Hepatocyte (in vitro differentiated cells): ENCODE measurements around the gene TTC17. TPM values are rescaled to one million over a fixed set of nuclear protein-coding genes. Genes with fewer than 3 reads are reported as not detected.
A peak's percentile ranks its signal among the peaks of the same experiment; 100 is the strongest.

ENCODE experiments used
- DNase-seq: peaks from one replicate; pipeline ENCODE4 v3.0.0-alpha.2; 2016; ENCODE audit warnings: low spot score
- H2AFZ ChIP-seq: fragments of 200-600 bp; sonication (generic); 2 replicates; pipeline ENCODE4 v1.6.0; 2016; ENCODE audit warnings: antibody characterized with exemption, mild to moderate bottlenecking
- H3K27ac ChIP-seq: fragments of 200-600 bp; sonication (generic); 2 replicates; pipeline ENCODE4 v1.5.1; 2016; ENCODE audit warnings: mild to moderate bottlenecking
- H3K27me3 ChIP-seq: fragments of 200-600 bp; sonication (generic); 2 replicates; pipeline ENCODE4 v1.6.1; 2016
- H3K36me3 ChIP-seq: fragments of 200-600 bp; sonication (generic); replicated peaks from 2 replicates; pipeline ENCODE4 v1.5.1; 2016; ENCODE audit warnings: low read depth; ENCODE audit not compliant: insufficient read depth
- H3K4me1 ChIP-seq: fragments of 200-600 bp; sonication (generic); 2 replicates; pipeline ENCODE4 v1.5.1; 2016; ENCODE audit warnings: mild to moderate bottlenecking, moderate library complexity; ENCODE audit not compliant: insufficient read depth
- H3K4me2 ChIP-seq: fragments of 200-600 bp; sonication (generic); 2 replicates; pipeline ENCODE4 v1.6.0; 2016
- H3K4me3 ChIP-seq: fragments of 200-600 bp; sonication (generic); 2 replicates; pipeline ENCODE4 v1.5.1; 2016; ENCODE audit warnings: mild to moderate bottlenecking
- H3K79me2 ChIP-seq: fragments of 200-600 bp; sonication (generic); 2 replicates; pipeline ENCODE4 v1.6.0; 2017; ENCODE audit warnings: mild to moderate bottlenecking
- H3K9me2 ChIP-seq: fragments of 200-600 bp; sonication (generic); replicated peaks from 2 replicates; pipeline ENCODE4 v1.6.0; 2017; ENCODE audit warnings: mild to moderate bottlenecking; ENCODE audit not compliant: insufficient read depth
- H3K9me3 ChIP-seq: fragments of 200-600 bp; sonication (generic); 2 replicates; pipeline ENCODE4 v1.5.1; 2016; ENCODE audit warnings: low read depth, mild to moderate bottlenecking
- H4K20me1 ChIP-seq: fragments of 200-600 bp; sonication (generic); 2 replicates; pipeline ENCODE4 v1.6.0; 2016; ENCODE audit warnings: mild to moderate bottlenecking; ENCODE audit not compliant: insufficient read depth, poor library complexity, severe bottlenecking
- EZH2 ChIP-seq: fragments of 200-600 bp; sonication (generic); IDR thresholded peaks from 2 replicates; pipeline ENCODE4 v1.6.1; 2016; ENCODE audit warnings: antibody characterized with exemption, mild to moderate bottlenecking, borderline replicate concordance
- EZH2phosphoT487 ChIP-seq: fragments of 200-600 bp; sonication (generic); IDR thresholded peaks from one replicate; pipeline ENCODE4 v1.6.1; 2018; ENCODE audit warnings: antibody characterized with exemption, mild to moderate bottlenecking, low read depth, moderate library complexity; ENCODE audit not compliant: unreplicated experiment, severe bottlenecking
- WGBS: methylation state at CpG from one replicate; pipeline ENCODE4 v1.1.6; 2016; ENCODE audit warnings: low lambda C conversion rate; ENCODE audit errors: missing lambda C conversion rate; 5-methylcytosine and 5-hydroxymethylcytosine counted together
- polyA plus RNA-seq: library from polyadenylated mRNA; unstranded; fragments of >200 nt; fragmentation: Nextera tagmentation; extraction: Ambion mirVana; gene quantifications from 2 replicates; pipeline ENCODE4 v1.2.1, GENCODE V29; 2016
- total RNA-seq: library from RNA; depleted of rRNA; stranded (reverse); fragments of >200 nt; gene quantifications from 2 replicates; pipeline ENCODE4 v1.2.3, GENCODE V29; 2014
- TF ChIP-seq, protein P1 (sequence below): fragments of 200-600 bp; sonication (generic); IDR thresholded peaks from 2 replicates; pipeline ENCODE4 v1.5.1; 2016; ENCODE audit warnings: antibody characterized with exemption, mild to moderate bottlenecking; ENCODE audit not compliant: poor library complexity

Gene TTC17
- total and polyA plus RNA-seq, 2 experiments from 2014 or later = 39.4 to 101 TPM

DNA sequence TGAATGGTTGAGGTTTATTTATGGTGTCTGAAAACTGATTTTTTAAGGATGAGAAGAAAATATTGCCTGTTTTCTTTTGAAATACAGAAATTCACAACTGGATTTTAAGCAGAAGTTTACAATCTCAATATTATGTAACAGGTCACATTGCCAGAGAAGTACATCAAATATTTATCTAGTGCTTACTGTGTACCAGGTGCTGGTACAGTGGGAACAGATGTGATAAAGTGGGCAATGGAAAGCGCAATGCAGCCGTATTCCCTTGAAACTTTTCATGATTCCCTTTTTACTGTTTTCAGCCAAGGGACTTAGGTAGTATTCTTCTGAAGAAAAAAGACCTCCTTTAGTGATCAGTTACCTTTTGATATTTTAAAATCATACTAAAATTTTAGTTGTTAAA is 49.6 kb downstream of the TTC17 start:
- no peaks in the 10 kb centered on the region for H3K27me3 ChIP-seq
- no peaks in the 10 kb centered on the region for H4K20me1 ChIP-seq
- DNase-seq = no peak
- TF ChIP-seq EZH2phosphoT487 (no peak), EZH2 (no peak)
- TF ChIP-seq, protein P1, sequence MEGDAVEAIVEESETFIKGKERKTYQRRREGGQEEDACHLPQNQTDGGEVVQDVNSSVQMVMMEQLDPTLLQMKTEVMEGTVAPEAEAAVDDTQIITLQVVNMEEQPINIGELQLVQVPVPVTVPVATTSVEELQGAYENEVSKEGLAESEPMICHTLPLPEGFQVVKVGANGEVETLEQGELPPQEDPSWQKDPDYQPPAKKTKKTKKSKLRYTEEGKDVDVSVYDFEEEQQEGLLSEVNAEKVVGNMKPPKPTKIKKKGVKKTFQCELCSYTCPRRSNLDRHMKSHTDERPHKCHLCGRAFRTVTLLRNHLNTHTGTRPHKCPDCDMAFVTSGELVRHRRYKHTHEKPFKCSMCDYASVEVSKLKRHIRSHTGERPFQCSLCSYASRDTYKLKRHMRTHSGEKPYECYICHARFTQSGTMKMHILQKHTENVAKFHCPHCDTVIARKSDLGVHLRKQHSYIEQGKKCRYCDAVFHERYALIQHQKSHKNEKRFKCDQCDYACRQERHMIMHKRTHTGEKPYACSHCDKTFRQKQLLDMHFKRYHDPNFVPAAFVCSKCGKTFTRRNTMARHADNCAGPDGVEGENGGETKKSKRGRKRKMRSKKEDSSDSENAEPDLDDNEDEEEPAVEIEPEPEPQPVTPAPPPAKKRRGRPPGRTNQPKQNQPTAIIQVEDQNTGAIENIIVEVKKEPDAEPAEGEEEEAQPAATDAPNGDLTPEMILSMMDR = no peak
- no peaks in the 10 kb centered on the region for H3K36me3 ChIP-seq
- H3K27ac ChIP-seq = no peak overlapping the region
- peak overlapping the region; percentile 2 for H3K4me2 ChIP-seq
- no peaks in the 10 kb centered on the region for H3K79me2 ChIP-seq
- 80% methylated on average over 2 of the region's 2 CpGs for WGBS
- H3K9me2 ChIP-seq = no peaks in the 10 kb centered on the region
- H3K4me3 ChIP-seq = no peak overlapping the region
- no peaks in the 10 kb centered on the region for H3K9me3 ChIP-seq
- H3K4me1 ChIP-seq = peaks cover 16% of the 10 kb centered on the region
- no peak overlapping the region for H2AFZ ChIP-seq

DNA sequence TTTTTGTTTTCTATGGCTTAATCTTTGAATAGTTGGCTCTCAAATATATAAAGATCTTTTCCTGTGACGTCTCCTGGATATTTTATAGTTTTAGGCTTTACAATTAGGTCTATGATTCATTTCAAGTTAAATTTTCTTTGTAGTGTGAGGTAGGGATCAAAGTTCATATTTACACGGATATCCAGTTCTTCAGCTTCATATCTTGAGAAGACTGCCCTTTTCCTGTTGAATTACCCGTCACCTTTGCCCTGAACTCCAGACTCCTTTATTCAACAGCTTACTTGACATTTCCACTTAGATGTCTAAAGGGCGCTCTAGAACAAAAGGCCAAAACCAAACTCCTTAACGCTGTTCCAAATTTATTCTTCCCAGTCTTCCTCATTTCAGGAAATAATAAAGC is 51.7 kb downstream of the TTC17 start:
- Histone ChIP-seq H3K4me2 (peak overlapping the region; percentile 55), H2AFZ (no peak overlapping the region), H3K9me3 (no peaks in the 10 kb centered on the region), H3K79me2 (no peaks in the 10 kb centered on the region), H4K20me1 (no peaks in the 10 kb centered on the region), H3K4me1 (peaks cover 16% of the 10 kb centered on the region), H3K9me2 (no peaks in the 10 kb centered on the region), H3K4me3 (no peak overlapping the region), H3K27me3 (no peaks in the 10 kb centered on the region), H3K36me3 (no peaks in the 10 kb centered on the region), H3K27ac (peak overlapping the region; percentile 83)
- no peak for TF ChIP-seq EZH2phosphoT487
- TF ChIP-seq, protein P1 = no peak
- TF ChIP-seq EZH2 = no peak
- WGBS = 70% methylated on average over 5 of the region's 5 CpGs
- peak; percentile 44 for DNase-seq

DNA sequence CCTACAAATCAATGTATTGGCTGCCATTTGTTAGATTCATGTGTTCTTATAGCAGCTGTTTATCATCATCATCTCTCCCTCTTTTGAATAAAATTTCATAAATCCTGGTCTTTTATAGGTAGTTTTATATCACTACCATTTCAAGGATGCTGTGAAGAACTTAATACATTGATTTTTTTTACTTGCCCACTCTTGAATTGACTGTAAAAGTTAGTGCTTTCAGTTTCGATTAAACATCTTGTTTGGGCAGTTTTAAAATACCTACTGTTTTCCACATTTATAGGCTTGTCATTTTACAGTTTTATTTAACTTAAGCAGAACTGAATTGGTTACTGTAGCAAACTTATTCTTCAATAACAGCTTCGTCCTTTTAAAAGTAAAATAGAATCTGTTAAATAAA is 59.5 kb downstream of the TTC17 start:
- no peak for DNase-seq
- Histone ChIP-seq H3K4me1 (no peaks in the 10 kb centered on the region), H4K20me1 (no peaks in the 10 kb centered on the region), H3K36me3 (no peaks in the 10 kb centered on the region), H3K27me3 (no peaks in the 10 kb centered on the region), H3K27ac (no peak overlapping the region), H3K79me2 (no peaks in the 10 kb centered on the region), H3K4me3 (no peak overlapping the region), H3K9me3 (no peaks in the 10 kb centered on the region), H2AFZ (no peak overlapping the region), H3K4me2 (no peak overlapping the region), H3K9me2 (no peaks in the 10 kb centered on the region)
- whole genome bisulfite sequencing = 96% methylated on average over 2 of the region's 2 CpGs
- TF ChIP-seq, protein P1 = no peak
- TF ChIP-seq EZH2phosphoT487 = no peak
- no peak for TF ChIP-seq EZH2

DNA sequence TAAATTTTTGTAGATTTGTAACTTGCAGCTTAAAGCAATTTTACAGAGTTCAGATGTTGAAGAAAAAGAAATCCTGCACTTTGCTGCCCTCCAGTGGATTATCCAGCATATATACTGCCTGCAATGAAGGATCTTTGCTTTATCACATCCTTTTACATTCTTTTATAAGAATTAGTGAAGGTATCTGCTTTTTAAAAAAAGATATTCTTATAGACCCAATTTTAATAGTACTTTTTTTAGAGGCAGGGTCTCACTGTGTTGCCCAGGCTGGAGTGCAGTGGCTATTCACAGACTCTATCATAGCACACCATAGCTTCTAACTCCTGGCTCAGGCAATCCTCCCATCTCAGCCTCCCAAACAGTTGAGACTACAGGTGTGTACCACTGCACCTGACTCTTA is 60.7 kb downstream of the TTC17 start:
- H3K79me2 ChIP-seq = no peaks in the 10 kb centered on the region
- no peak for TF ChIP-seq EZH2phosphoT487
- TF ChIP-seq, protein P1 = peak; percentile 75
- H3K9me3 ChIP-seq = no peaks in the 10 kb centered on the region
- H3K36me3 ChIP-seq = no peaks in the 10 kb centered on the region
- no peaks in the 10 kb centered on the region for H3K4me1 ChIP-seq
- H3K9me2 ChIP-seq = no peaks in the 10 kb centered on the region
- H4K20me1 ChIP-seq = no peaks in the 10 kb centered on the region
- no peak overlapping the region for H3K4me3 ChIP-seq
- no peaks in the 10 kb centered on the region for H3K27me3 ChIP-seq
- H3K4me2 ChIP-seq = no peak overlapping the region
- peak; percentile 68 for DNase-seq
- H3K27ac ChIP-seq = no peak overlapping the region
- H2AFZ ChIP-seq = no peak overlapping the region
